ENCODE data around the gene AWAT1. TPM values are rescaled to one million over a fixed set of nuclear protein-coding genes. Genes with fewer than 3 reads are reported as not detected.

AWAT1 gene
- total and polyA plus RNA-seq, 4 donors = not detected

GRCh38 chrX:70257423-70258288, 23.2 kb downstream of the AWAT1 start:
- 83% methylated on average over 5 of the region's 5 CpGs for WGBS
- Histone ChIP-seq H3K9ac (ENCODE audit: low read depth in 1 of 2, low read length in 2 of 2) (no peak overlapping the region), H3K27ac (ENCODE audit: low read depth in 1 of 2, low read length in 2 of 2) (no peak overlapping the region), H3K4me3 (ENCODE audit: low read depth in 1 of 3, low read length in 3 of 3) (no peak overlapping the region), H3K4me1 (ENCODE audit: control insufficient read depth in 4 of 4, insufficient read depth in 4 of 4, low read length in 3 of 4) (no peaks in the 10 kb centered on the region), H3K27me3 (ENCODE audit: control insufficient read depth in 4 of 4, insufficient read depth in 4 of 4, low read length in 3 of 4) (no peaks in the 10 kb centered on the region), H3K9me3 (ENCODE audit: control insufficient read depth in 4 of 4, low read length in 3 of 4) (no peaks in the 10 kb centered on the region), H3K36me3 (ENCODE audit: control insufficient read depth in 4 of 4, insufficient read depth in 3 of 4, low read depth in 1 of 4, low read length in 3 of 4) (no peaks in the 10 kb centered on the region)
- no peak for DNase-seq (ENCODE audit: low spot score)
- TF ChIP-seq RXRA (IDR thresholded peaks at IDR 0.05) = no peak
- no peak for TF ChIP-seq MAX (IDR thresholded peaks at IDR 0.05)
- no peak for TF ChIP-seq GABPA (IDR thresholded peaks at IDR 0.05 in 1 of 2, conservative IDR thresholded peaks at IDR 0.05 in 1 of 2)
- no peak for TF ChIP-seq YY1 (IDR thresholded peaks at IDR 0.05)
- TF ChIP-seq RAD21 (IDR thresholded peaks at IDR 0.05) = no peak
- TF ChIP-seq ATF3 (IDR thresholded peaks at IDR 0.05) = no peak
- TF ChIP-seq CTCF (IDR thresholded peaks at IDR 0.05; ENCODE audit: low read depth, low read length, missing input control) = no peak
- no peak for TF ChIP-seq FOXA1 (IDR thresholded peaks at IDR 0.05)
- TF ChIP-seq HNF4A (conservative IDR thresholded peaks at IDR 0.05) = no peak
- TF ChIP-seq ZBTB33 (IDR thresholded peaks at IDR 0.05) = no peak
- no peak for TF ChIP-seq REST (IDR thresholded peaks at IDR 0.05)
- TF ChIP-seq EGR1 (IDR thresholded peaks at IDR 0.05; ENCODE audit: low read depth in 2 of 2) = no peak
- TF ChIP-seq HNF4G (IDR thresholded peaks at IDR 0.05) = no peak
- TF ChIP-seq FOXA2 (IDR thresholded peaks at IDR 0.05) = no peak
- TF ChIP-seq SP1 (IDR thresholded peaks at IDR 0.05) = no peak

All from liver (tissue), 9 donors.